Non-pigmented ciliary epithelial cell (primary cell): Measurements from ENCODE around the gene NPIPA1.
A peak's percentile ranks its signal among the peaks of the same experiment; 100 is the strongest.
"Not testable (repeated sequence)": the region's sequence is repeated elsewhere in the genome, so short reads cannot be mapped to it uniquely, and the experiment has no call there.

Experiments used
- DNase-seq: peaks from one replicate; pipeline ENCODE4 v3.0.0-alpha.2; 2010; ENCODE audit warnings: low read depth

Gene NPIPA1

DNA sequence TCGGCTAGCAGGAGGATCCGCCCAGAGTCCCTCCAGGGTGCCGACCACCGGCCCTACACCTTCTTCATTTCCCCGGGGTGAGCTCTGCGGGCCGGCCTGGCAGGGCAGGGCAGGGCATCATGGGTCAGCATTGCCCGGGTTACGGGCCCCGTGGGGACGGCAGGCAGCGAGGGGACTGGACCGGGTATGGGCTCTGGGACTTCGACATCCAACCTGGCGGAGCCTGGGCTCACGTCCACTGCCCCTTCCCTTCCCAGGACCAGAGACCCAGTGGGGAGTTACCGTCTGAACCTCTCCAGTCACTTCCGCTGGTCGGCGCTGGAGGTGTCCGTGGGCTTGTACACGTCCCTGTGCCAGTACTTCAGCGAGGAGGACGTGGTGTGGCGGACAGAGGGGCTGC lies 7.0 kb upstream of the NPIPA1 start:
- not testable (repeated sequence) for DNase-seq

DNA sequence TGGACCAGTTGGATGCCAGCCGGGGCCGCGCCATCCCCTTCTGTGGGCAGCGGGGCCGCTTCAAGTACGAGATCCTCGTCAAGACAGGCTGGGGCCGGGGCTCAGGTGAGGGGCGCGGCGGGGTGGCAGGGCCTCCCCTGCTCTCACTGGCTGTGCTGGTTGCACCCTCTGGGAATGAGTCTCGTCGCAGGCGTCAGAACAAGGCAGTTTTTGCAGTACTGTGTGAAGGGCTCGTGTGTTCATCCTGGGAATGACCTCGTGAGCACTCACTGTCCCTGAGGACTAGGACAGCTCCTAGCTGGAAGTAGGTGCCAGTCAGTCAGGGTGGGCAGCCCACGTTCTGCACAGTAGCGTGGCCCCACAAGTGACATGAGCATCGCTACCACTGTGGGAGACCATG lies 6.3 kb upstream of the NPIPA1 start:
- not testable (repeated sequence) for DNase-seq

DNA sequence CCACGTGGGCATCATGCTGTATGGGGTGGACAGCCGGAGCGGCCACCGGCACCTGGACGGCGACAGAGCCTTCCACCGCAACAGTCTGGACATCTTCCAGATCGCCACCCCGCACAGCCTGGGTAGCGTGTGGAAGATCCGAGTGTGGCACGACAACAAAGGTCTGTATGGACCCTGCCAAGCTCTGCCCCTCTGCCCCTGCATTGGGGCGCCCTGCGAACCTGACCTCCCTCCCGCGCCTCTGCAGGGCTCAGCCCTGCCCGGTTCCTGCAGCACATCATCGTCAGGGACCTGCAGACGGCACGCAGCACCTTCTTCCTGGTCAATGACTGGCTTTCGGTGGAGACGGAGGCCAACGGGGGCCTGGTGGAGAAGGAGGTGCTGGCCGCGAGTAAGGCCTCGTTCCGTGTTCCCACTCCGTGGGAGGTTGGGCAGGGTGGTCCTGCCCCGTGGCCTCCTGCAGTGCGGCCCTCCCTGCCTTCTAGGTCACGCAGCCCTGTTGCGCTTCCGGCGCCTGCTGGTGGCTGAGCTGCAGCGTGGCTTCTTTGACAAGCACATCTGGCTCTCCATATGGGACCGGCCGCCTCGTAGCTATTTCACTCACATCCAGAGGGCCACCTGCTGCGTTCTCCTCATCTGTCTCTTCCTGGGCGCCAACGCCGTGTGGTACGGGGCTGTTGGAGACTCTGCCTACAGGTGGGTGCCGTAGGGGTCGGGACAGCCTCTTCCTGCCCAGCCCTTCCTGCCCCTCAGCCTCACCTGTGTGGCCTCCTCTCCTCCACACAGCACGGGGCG lies 4.5 kb upstream of the NPIPA1 start:
- not testable (repeated sequence) for DNase-seq

DNA sequence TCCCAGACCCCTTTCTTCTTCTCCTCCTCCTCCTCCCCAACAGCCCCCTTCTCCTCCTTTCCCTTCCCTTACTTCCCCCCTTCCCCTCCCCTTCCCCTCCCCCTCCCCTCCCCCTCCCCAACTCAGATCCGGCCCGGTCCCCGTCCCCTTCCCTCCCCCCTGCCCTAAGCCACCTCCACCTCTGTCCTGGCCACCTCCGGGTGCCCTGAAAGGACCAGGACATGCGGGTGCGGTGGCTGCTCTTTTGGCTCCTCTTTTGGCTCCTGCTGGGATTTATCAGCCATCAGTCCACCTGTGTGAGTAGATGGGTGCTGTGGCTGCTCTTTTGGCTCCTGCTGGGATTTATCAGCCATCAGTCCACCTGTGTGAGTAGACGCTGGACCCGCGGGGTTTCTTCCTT lies 751 bp downstream of the NPIPA1 start:
- DNase-seq, result not testable (repeated sequence)

DNA sequence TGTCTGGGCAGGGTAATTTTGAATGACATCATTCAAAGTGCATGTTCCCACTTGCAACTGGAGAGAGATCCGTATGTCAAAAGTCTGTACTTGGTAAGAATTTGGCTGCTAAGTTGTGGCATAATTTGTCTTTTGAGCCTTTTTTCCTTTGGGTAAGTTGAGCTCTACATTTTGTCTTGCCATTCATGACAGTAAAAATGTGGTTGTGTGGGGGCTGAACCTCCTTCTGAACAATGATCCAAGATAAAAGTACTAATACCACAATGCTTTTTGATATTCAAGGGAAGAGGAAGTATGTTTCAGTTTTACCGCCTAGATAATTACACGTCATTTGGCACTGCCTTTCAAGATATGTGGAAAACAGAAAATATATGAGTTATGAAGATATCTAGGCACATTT lies 5.4 kb downstream of the NPIPA1 start:
- DNase-seq, result not testable (repeated sequence)

DNA sequence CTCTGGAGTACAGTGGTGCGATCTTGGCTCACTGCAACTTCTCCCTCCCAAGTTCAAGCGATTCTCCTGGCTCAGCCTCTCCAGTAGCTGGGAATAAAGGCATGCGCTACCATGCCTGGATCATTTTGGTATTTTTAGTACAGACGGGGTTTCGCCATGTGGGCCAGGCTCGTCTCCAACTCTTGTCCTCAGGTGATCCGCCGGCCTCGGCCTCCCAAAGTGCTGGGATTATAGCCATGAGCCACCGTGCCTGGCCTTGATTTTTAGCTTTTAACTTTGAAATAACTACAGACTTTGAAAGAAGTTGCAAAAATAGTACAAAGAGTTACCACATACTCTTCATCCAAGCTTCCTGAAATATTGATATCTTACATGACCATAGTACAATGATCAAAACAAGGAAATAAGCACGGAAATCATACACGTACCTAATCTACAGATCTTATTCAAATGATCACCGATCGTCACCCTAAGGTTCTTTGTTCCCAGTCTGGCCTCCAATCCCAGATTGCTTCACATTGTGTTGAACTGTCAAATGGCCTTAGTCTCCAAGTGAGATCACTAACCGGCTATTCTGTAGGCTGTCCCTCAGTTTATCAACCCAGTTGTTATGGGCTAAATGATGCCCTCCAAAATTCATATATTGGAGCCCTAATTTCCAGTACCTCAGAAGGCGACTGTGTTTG lies 18.4 kb downstream of the NPIPA1 start:
- DNase-seq, result no peak

DNA sequence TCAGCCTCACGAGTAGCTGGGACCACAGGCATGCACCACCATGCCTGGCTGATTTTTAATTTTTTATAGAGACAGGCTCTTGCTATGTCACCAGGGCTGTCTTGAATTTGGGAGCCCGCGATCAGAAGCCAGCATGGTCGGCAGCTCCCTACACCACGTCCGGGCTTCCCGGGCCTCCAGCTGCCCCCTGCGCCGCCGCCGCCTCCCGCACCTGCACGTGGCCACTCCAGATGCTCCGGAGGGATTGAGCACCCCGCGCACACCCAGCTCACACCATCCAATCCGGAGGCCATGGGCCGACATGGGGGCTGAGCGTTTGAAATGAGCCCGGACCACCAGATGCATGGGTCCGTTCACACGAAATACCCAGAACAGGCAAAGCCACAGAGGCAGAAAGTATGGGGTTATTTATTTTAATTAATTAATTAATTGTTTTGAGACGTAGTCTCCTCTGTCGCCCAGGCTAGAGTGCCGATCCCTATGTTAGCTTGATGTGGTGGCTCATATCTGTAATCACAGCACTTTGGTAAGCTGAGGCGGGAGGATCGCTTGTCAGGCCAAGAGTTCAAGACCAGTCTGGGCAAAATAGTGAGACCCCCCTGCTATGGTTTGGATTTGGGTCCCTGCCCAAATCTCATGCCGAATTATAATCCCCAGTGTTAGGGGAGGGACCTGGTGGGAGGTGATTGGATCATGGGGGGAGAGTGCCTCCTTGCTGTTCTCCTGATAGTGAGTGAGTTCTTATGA lies 20.5 kb downstream of the NPIPA1 start:
- no peak for DNase-seq

DNA sequence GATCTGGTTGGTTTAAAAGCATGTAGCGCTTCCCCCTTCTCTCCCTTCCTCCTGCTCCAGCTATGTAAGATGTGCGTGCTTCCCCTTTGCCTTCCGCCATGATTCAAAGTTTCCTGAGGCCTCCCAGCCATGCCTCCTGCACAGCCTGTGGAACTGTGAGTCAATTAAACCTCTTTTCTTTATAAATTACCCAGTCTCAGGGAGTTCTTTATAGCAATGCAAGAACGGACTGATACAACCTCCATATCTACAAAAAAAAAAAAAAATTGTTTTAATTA lies 21.0 kb downstream of the NPIPA1 start:
- DNase-seq, result no peak

DNA sequence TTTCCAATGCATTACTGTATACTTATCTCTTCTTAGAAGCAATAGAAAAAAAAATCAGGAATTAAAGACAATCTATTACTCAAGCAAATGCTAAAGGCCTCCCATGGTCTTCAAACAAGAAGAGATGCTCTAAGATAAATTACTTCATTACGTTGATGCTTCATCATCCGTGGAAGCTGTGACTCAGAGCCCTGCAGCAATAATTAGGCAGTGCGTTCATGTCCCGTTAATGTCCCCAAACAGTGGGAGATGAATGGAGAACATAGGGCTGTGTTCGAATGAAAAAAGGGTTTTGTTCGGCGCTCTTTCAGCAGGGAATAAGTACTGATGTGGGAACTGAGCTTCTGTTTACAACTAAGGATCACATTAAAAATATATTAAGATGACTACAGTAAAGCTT lies 21.7 kb downstream of the NPIPA1 start:
- no peak for DNase-seq

DNA sequence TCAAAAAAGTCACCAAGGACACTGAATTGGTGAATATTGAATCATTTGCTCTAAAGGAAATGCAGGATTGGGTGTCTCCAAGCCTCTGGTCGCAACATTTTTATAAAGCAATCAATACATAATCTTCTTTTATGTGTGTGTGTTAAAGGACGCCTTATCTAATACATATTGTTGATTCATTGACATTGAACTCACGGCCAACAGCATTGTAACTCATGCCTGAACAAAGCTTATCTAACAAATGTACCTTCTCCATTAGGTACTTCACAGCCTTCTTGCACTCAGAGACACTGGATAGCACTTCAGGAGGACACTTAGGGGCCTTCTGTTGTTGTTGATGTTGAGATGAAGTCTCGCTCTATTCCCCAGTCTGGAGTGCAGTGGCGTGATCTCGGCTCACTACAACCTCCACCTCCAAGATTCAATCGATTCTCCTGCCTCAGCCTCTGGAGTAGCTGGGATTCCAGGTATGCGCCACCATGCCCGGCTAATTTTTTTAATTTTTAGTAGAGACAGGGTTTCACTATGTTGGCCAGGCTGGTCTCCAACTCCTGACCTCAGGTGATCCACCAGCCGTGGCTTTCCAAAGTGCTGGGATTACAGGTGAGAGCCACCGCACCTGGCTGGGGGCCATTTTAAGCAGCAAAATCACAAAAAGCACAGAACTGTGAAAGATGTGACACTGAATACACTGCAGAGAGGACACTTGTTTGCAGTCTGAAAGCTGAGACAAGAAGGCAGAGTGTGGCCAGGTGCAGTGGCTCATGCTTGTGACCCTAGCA lies 24.4 kb downstream of the NPIPA1 start:
- no peak for DNase-seq

DNA sequence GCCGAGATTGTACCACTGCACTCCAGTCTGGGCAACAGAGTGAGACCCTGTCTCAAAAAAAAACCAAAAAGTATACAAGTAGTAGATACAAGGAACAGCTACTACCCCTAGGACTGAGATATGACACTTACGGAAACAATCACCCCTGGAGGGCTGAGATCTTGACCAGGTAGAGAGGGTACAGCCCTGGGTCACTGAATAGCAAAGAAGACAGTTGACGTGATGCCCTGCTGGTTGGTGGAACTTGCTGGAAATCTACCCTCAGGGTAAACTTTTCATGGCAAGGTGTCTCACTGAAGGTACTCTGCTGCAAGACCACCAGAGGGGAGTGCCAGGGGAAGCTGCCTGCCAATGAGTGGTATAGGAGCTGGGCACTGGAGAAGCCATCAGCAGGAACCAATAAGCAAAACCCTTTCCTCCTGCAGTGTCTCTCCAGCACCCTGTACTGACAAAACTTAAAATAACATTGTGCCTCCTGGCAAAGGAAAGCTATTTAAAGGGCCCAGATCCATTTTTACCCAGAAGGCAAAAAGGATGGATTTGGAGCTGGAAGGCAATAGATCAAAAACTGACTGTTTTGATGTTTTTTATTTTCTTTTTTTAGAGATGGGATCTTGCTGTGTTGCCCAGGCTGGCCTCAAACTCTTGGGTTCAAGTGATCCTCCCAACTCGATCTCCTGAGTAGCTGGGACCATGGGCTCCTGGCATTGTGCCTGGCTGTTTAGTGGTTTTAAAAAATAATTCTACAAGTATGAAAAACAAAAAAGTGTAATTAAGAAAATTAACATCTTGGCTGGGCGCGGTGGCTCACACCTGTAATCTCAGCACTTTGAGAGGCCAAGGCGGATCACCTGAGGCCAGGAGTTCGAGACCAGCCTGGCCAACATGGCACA lies 26.3 kb downstream of the NPIPA1 start:
- DNase-seq, result no peak

DNA sequence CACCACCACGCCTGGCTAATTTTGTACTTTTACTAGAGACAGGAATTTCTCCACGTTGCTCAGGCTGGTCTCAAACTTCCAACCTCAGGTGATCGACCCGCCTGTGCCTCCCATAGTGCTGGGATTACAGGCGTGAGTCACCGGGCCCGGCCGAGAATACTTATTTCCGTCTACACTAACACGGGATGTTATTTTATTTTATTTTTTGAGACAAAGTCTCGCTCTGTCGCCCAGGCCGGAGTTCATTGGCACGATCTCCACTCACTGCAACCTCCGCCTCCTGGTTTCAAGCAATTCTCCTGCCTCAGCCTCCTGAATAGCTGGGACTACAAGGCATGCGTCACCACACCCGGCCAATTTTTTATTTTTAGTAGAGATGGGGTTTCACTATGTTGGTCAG lies 28.1 kb downstream of the NPIPA1 start:
- no peak for DNase-seq

DNA sequence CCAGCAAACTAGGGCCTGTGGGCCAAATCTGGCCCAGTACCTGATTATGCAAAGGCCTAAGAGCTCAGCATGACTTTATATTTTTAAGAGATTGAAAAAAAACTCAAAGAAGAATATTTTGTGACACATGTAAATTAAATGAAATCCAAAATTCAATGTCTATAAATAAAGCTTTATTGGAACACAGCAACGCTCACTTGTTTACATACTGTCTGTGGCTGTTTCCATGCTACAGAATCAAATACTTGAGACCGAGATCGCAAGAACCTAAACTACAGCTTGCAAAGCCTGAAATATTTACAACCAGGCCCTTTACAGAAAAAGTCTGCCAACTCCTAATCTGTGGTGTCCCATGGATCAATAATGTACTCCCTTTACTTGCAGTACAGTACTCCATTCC lies 32.6 kb downstream of the NPIPA1 start:
- not testable (repeated sequence) for DNase-seq

DNA sequence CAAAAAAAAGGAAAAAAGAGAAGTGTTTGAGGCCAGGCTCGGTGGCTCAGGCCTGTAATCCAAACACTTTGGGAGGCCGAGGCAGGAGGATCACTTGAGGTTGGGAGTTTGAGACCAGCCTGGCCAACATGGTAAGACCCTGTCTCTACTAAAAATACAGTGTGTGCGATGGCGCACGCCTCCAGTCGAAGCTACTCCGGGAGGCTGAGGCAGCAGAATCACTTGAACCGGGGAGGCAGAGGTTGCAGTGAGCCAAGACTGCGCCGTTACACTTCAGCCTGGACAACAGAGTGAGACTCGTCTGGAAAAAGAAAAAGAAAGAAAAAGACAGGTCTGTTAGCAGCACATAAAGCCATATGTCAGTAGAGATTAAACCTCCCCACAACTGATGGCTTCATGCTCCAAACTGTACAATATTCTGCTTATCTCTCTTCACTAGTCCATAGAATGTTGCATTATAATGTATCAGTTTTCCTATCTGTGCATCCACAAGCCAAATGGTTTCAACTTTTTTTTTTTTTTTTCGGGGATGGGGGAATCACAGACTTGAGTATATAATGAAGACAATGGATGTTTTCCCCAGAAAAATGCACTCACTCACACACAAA lies 34.5 kb downstream of the NPIPA1 start:
- not testable (repeated sequence) for DNase-seq

DNA sequence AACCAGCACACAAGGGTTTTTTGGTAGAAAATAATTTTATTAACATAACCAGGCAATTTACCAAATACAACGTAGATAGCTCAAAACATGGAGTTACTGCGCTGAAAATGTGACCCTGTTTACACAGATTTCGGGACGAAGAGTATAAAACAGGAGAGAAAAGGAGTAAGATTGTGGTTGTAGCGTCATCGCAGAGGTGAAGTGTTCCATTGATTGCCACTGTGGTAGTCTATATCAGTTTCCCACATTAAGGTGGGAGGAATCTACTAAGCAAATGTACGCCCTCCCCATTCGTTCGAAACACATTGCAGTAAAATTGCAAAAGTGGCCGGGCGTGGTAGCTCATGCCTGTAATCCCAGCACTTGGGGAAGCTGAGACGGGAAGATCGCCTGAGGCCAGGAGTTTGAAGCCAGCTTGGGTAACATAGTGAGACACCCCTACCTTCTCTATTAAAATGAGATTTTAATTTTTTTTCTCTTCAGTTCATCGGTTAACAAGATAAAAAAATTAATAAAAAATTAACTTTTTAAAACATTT lies 36.6 kb downstream of the NPIPA1 start:
- not testable (repeated sequence) for DNase-seq

DNA sequence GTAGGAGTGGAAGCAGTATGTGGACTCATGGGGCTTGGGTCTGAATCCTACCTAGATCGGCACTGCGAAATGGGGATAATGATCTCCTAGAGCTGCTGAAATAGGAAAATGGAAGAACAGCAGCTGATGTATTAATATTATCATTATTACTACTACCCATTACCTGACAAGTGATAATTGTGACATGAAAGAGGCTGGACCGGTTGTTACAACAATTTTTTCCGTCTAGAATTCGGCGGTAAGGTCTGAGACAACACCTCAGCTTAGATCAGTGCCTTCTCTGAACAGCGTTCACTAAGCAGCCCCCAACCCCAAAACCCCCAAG lies 37.0 kb downstream of the NPIPA1 start:
- DNase-seq, result not testable (repeated sequence)

DNA sequence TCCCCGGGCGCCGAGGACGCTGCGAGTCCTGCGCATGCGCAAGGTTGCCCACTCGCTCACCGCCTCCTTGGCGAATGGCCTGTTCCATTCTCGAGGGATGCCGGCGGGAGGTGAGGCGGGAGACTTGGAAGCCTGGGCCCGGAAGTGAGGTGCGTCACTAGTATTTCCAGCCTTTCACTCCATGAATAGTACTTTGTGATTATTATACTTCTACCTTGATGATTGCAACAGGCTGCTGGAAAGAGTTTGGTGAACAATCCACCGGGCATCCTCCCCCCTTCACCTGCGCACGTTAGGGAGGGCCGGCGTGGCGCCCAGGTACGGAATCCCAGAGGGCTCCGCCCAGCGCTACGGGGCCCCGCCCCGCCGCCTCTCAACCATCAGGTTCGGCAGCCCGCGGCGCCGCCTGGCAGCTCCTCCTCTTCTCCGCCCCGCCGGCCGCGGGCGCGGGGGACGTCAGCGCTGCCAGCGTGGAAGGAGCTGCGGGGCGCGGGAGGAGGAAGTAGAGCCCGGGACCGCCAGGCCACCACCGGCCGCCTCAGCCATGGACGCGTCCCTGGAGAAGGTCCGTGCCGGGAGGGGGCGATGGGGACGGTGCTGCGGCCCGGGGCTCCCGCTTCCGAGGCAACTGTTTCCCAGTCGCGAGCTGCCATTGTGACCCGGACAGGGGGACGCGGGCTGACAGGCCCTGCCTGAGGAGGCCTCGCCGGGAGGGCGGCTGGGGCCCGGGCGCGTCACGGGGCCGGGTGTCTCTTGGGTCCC lies 37.6 kb downstream of the NPIPA1 start, which contains the start of gene PDXDC1:
Gene PDXDC1 (plus strand): TSS at position 371 of the 762 bp plus-strand sequence. CDS start 174 bp downstream, at position 545.
- DNase-seq, result peak; percentile 37

DNA sequence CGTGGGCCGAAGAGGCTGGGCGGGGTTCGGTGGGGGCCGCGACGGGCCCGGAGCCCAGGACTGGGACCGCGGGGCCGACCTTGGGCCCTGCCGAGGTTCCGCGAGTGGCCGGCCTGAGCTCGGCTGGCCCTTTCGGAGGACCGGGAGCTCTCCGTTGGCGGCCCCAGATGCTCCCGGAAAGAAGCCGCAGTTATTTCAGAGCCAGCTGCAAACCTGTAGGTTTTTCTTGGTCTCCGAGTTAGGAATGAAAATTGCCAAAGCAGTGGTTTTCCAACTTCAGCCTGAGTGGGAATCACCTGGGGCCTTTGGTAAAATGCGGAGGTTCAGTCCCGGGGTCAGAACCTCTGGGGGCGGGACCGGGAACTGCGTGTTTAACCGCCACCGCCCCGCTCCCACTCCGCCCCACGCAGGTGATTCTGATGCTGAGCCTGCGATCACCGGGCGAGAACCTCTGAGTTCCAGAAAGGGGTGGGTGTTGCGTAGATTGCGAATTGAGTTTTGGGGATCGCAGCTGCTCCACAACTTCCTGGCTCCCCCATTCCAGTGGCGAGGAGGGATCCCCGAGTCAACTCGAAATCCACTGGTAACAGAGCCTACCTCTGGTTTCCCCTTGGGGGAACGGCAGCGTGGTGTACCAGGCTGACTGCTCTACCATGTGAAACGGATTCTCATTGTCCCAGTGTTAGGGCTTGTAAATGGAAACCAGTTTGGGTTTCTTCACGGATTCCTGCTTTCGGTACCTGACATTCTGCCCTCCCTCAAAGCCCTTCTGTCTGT lies 38.4 kb downstream of the NPIPA1 start:
- DNase-seq, result not testable (repeated sequence)
